Measurements from ENCODE around the gene CYP4B1.

Gene CYP4B1

GRCh38 chr1:46790446-46791101, 8.3 kb upstream of the CYP4B1 start:
- Histone ChIP-seq H3K4me3 (ENCODE audit: low read length) (no peak overlapping the region), H3K36me3 (ENCODE audit: control insufficient read depth, insufficient read depth, low read length) (no peaks in the 10 kb centered on the region), H3K9me3 (ENCODE audit: control insufficient read depth, insufficient read depth, low read length) (no peaks in the 10 kb centered on the region), H3K4me1 (ENCODE audit: control insufficient read depth, insufficient read depth, low read length) (no peaks in the 10 kb centered on the region), H3K27ac (ENCODE audit: low read length) (no peak overlapping the region), H3K27me3 (ENCODE audit: control insufficient read depth, insufficient read depth, low read length) (no peaks in the 10 kb centered on the region)
- no peak for DNase-seq (ENCODE audit: low read depth, low spot score)
- WGBS (ENCODE audit: insufficient coverage, insufficient read length), result no CpG with 5 or more reads among the region's 1 CpG

- WGBS (ENCODE audit: insufficient coverage, insufficient read length), result no CpG with 5 or more reads among the region's 3 CpGs
- no peaks in the 10 kb centered on the region for H3K36me3 ChIP-seq (ENCODE audit: control insufficient read depth, insufficient read depth, low read length)
- DNase-seq (ENCODE audit: low read depth, low spot score), result no peak
- H3K4me1 ChIP-seq (ENCODE audit: control insufficient read depth, insufficient read depth, low read length), result no peaks in the 10 kb centered on the region
- no peak overlapping the region for H3K27ac ChIP-seq (ENCODE audit: low read length)
- no peaks in the 10 kb centered on the region for H3K27me3 ChIP-seq (ENCODE audit: control insufficient read depth, insufficient read depth, low read length)
- no peaks in the 10 kb centered on the region for H3K9me3 ChIP-seq (ENCODE audit: control insufficient read depth, insufficient read depth, low read length)
- no peak overlapping the region for H3K4me3 ChIP-seq (ENCODE audit: low read length)
These were observed 5.7 kb upstream of the CYP4B1 start for GRCh38 chr1:46793126-46793525.

GRCh38 chr1:46797696-46798470, 963 bp upstream of the CYP4B1 start:
- Histone ChIP-seq H3K27ac (ENCODE audit: low read length) (no peak overlapping the region), H3K36me3 (ENCODE audit: control insufficient read depth, insufficient read depth, low read length) (no peaks in the 10 kb centered on the region), H3K9me3 (ENCODE audit: control insufficient read depth, insufficient read depth, low read length) (no peaks in the 10 kb centered on the region), H3K27me3 (ENCODE audit: control insufficient read depth, insufficient read depth, low read length) (no peaks in the 10 kb centered on the region), H3K4me3 (ENCODE audit: low read length) (no peak overlapping the region), H3K4me1 (ENCODE audit: control insufficient read depth, insufficient read depth, low read length) (no peaks in the 10 kb centered on the region)
- no peak for DNase-seq (ENCODE audit: low read depth, low spot score)
- no CpG with 5 or more reads among the region's 1 CpG for WGBS (ENCODE audit: insufficient coverage, insufficient read length)

GRCh38 chr1:46800742-46801141, 1.9 kb downstream of the CYP4B1 start:
- Histone ChIP-seq H3K36me3 (ENCODE audit: control insufficient read depth, insufficient read depth, low read length) (no peaks in the 10 kb centered on the region), H3K4me1 (ENCODE audit: control insufficient read depth, insufficient read depth, low read length) (no peaks in the 10 kb centered on the region), H3K27me3 (ENCODE audit: control insufficient read depth, insufficient read depth, low read length) (no peaks in the 10 kb centered on the region), H3K9me3 (ENCODE audit: control insufficient read depth, insufficient read depth, low read length) (no peaks in the 10 kb centered on the region), H3K4me3 (ENCODE audit: low read length) (no peak overlapping the region), H3K27ac (ENCODE audit: low read length) (no peak overlapping the region)
- WGBS (ENCODE audit: insufficient coverage, insufficient read length), result no CpG with 5 or more reads among the region's 4 CpGs
- DNase-seq (ENCODE audit: low read depth, low spot score), result no peak

GRCh38 chr1:46801323-46802055, 2.6 kb downstream of the CYP4B1 start:
- Histone ChIP-seq H3K36me3 (ENCODE audit: control insufficient read depth, insufficient read depth, low read length) (no peaks in the 10 kb centered on the region), H3K4me1 (ENCODE audit: control insufficient read depth, insufficient read depth, low read length) (peaks cover 2% of the 10 kb centered on the region; the same call in 1 of the 2 replicates), H3K9me3 (ENCODE audit: control insufficient read depth, insufficient read depth, low read length) (no peaks in the 10 kb centered on the region), H3K27me3 (ENCODE audit: control insufficient read depth, insufficient read depth, low read length) (no peaks in the 10 kb centered on the region), H3K4me3 (ENCODE audit: low read length) (no peak overlapping the region), H3K27ac (ENCODE audit: low read length) (no peak overlapping the region)
- DNase-seq (ENCODE audit: low read depth, low spot score), result no peak
- no CpG with 5 or more reads among the region's 5 CpGs for WGBS (ENCODE audit: insufficient coverage, insufficient read length)

- H3K4me3 ChIP-seq (ENCODE audit: low read length), result no peak overlapping the region
- no peak overlapping the region for H3K27ac ChIP-seq (ENCODE audit: low read length)
- peaks cover 2% of the 10 kb centered on the region; the same call in 1 of the 2 replicates for H3K4me1 ChIP-seq (ENCODE audit: control insufficient read depth, insufficient read depth, low read length)
- H3K9me3 ChIP-seq (ENCODE audit: control insufficient read depth, insufficient read depth, low read length), result no peaks in the 10 kb centered on the region
- WGBS (ENCODE audit: insufficient coverage, insufficient read length), result no CpG with 5 or more reads among the region's 1 CpG
- H3K36me3 ChIP-seq (ENCODE audit: control insufficient read depth, insufficient read depth, low read length), result no peaks in the 10 kb centered on the region
- DNase-seq (ENCODE audit: low read depth, low spot score), result no peak
- no peaks in the 10 kb centered on the region for H3K27me3 ChIP-seq (ENCODE audit: control insufficient read depth, insufficient read depth, low read length)
These were observed 3.2 kb downstream of the CYP4B1 start for GRCh38 chr1:46802081-46802480.

GRCh38 chr1:46802901-46803574, 4.2 kb downstream of the CYP4B1 start:
- DNase-seq (ENCODE audit: low read depth, low spot score), result no peak
- H3K4me1 ChIP-seq (ENCODE audit: control insufficient read depth, insufficient read depth, low read length), result peaks cover 2% of the 10 kb centered on the region; the same call in 1 of the 2 replicates
- no peaks in the 10 kb centered on the region for H3K9me3 ChIP-seq (ENCODE audit: control insufficient read depth, insufficient read depth, low read length)
- no peaks in the 10 kb centered on the region for H3K27me3 ChIP-seq (ENCODE audit: control insufficient read depth, insufficient read depth, low read length)
- H3K27ac ChIP-seq (ENCODE audit: low read length), result no peak overlapping the region
- no peak overlapping the region for H3K4me3 ChIP-seq (ENCODE audit: low read length)
- no CpG with 5 or more reads among the region's 6 CpGs for WGBS (ENCODE audit: insufficient coverage, insufficient read length)
- H3K36me3 ChIP-seq (ENCODE audit: control insufficient read depth, insufficient read depth, low read length), result no peaks in the 10 kb centered on the region

- Histone ChIP-seq H3K4me3 (ENCODE audit: low read length) (no peak overlapping the region), H3K36me3 (ENCODE audit: control insufficient read depth, insufficient read depth, low read length) (no peaks in the 10 kb centered on the region), H3K27ac (ENCODE audit: low read length) (no peak overlapping the region), H3K9me3 (ENCODE audit: control insufficient read depth, insufficient read depth, low read length) (no peaks in the 10 kb centered on the region), H3K4me1 (ENCODE audit: control insufficient read depth, insufficient read depth, low read length) (peaks cover 2% of the 10 kb centered on the region; the same call in 1 of the 2 replicates), H3K27me3 (ENCODE audit: control insufficient read depth, insufficient read depth, low read length) (no peaks in the 10 kb centered on the region)
- WGBS (ENCODE audit: insufficient coverage, insufficient read length), result no CpG with 5 or more reads among the region's 2 CpGs
- no peak for DNase-seq (ENCODE audit: low read depth, low spot score)
These were observed 5.4 kb downstream of the CYP4B1 start for GRCh38 chr1:46804027-46804889.

- peaks cover 2% of the 10 kb centered on the region; the same call in 1 of the 2 replicates for H3K4me1 ChIP-seq (ENCODE audit: control insufficient read depth, insufficient read depth, low read length)
- H3K27ac ChIP-seq (ENCODE audit: low read length), result no peak overlapping the region
- no CpG with 5 or more reads among the region's 1 CpG for WGBS (ENCODE audit: insufficient coverage, insufficient read length)
- DNase-seq (ENCODE audit: low read depth, low spot score), result no peak
- no peaks in the 10 kb centered on the region for H3K27me3 ChIP-seq (ENCODE audit: control insufficient read depth, insufficient read depth, low read length)
- H3K36me3 ChIP-seq (ENCODE audit: control insufficient read depth, insufficient read depth, low read length), result no peaks in the 10 kb centered on the region
- H3K9me3 ChIP-seq (ENCODE audit: control insufficient read depth, insufficient read depth, low read length), result no peaks in the 10 kb centered on the region
- H3K4me3 ChIP-seq (ENCODE audit: low read length), result no peak overlapping the region
These were observed 6.1 kb downstream of the CYP4B1 start for GRCh38 chr1:46804926-46805325.

Data from iPS DF 6.9 (cell line).